Frontal cortex (tissue), 4 donors: ENCODE results near the gene OR4C45. TPM values are rescaled to one million over a fixed set of nuclear protein-coding genes. Genes with fewer than 3 reads are reported as not detected.
"Not testable (repeated sequence)": the region's sequence is repeated elsewhere in the genome, so short reads cannot be mapped to it uniquely, and the experiment has no call there.

ENCODE experiments used
- DNase-seq, 2 donors: peaks; one replicate each; pipeline ENCODE4 v3.0.0; 2012; ENCODE audit warnings: low spot score in 2 of 2
- FAIRE-seq: peaks from 2 replicates; lab custom pipeline; 2012; peaks lifted over from hg19 to GRCh38; lab: Jason Lieb, UNC
- total RNA-seq: library from RNA; depleted of rRNA; stranded (reverse); fragments of >200 nt; gene quantifications from one replicate; pipeline ENCODE4 v1.2.3, GENCODE V29; 2014
- donor health status: control.
- donor health status: control.
- donor health status: control.

OR4C45 gene
- total RNA-seq = not detected

GRCh38 chr11:50032574-50032973 lies at the start of gene OR4C45:
Gene OR4C45 (plus strand): TSS chr11:50032874.
- DNase-seq (no peak), FAIRE-seq (no peak)

GRCh38 chr11:49995565-49995964 lies 37.1 kb upstream of the OR4C45 start:
- DNase-seq = no peak
- no peak for FAIRE-seq

- DNase-seq = no peak
Observed at GRCh38 chr11:50030193-50030592, 2.5 kb upstream of the OR4C45 start.

GRCh38 chr11:50036239-50036638 lies 3.6 kb downstream of the OR4C45 start:
- not testable (repeated sequence) for FAIRE-seq, DNase-seq

More at GRCh38 chr11:50030193-50030592, 2.5 kb upstream of the OR4C45 start:
- FAIRE-seq = no peak

- FAIRE-seq = no peak
- DNase-seq = no peak
Observed at GRCh38 chr11:50037251-50037650, 4.6 kb downstream of the OR4C45 start.

- FAIRE-seq = no peak
- no peak for DNase-seq
Observed at GRCh38 chr11:50044647-50045046, 12.0 kb downstream of the OR4C45 start.

GRCh38 chr11:50063056-50063455 lies 30.4 kb downstream of the OR4C45 start:
- FAIRE-seq, DNase-seq: not testable (repeated sequence)

- DNase-seq (no peak), FAIRE-seq (no peak)
Observed at GRCh38 chr11:50070389-50070788, 37.7 kb downstream of the OR4C45 start.

GRCh38 chr11:50071584-50072225 lies 39.0 kb downstream of the OR4C45 start:
- no peak for DNase-seq
- no peak for FAIRE-seq

GRCh38 chr11:50072226-50073112 lies 39.8 kb downstream of the OR4C45 start:
- FAIRE-seq = no peak
- no peak for DNase-seq

GRCh38 chr11:50073113-50074105 lies 40.7 kb downstream of the OR4C45 start:
- no peak for FAIRE-seq

GRCh38 chr11:50074161-50074560 lies 41.5 kb downstream of the OR4C45 start:
- DNase-seq (no peak), FAIRE-seq (no peak)

More at GRCh38 chr11:50073113-50074105, 40.7 kb downstream of the OR4C45 start:
- no peak for DNase-seq

- FAIRE-seq (no peak), DNase-seq (no peak)
Observed at GRCh38 chr11:50075856-50076255, 43.2 kb downstream of the OR4C45 start.

- DNase-seq = no peak
- no peak for FAIRE-seq
Observed at GRCh38 chr11:50077526-50077925, 44.9 kb downstream of the OR4C45 start.

GRCh38 chr11:50078001-50078400 lies 45.3 kb downstream of the OR4C45 start:
- FAIRE-seq = no peak
- DNase-seq = no peak

- not testable (repeated sequence) for DNase-seq, FAIRE-seq
Observed at GRCh38 chr11:50078946-50079345, 46.3 kb downstream of the OR4C45 start.

GRCh38 chr11:50080256-50080655 lies 47.6 kb downstream of the OR4C45 start:
- DNase-seq (no peak), FAIRE-seq (no peak)
